ENCODE data around the gene ILKAP.

Gene ILKAP

DNA sequence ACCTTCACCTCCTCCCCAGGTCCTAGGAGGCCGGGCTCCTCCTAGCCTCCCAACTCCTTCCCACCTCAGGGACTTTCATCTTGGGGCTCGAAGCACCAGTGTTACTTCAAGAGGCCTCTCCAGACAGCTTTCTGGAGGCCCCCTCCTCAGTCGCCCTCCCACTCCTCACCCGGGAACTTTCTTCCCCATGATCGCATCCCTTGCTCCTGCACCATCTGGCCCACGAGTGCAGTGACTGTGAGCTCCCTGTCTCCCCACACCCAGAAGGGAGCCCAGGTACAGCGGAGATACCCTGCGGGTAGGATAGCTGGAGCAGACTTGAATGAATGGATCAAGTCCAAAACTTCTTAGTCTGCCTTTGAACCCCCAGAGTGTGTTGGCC lies 38.6 kb downstream of the ILKAP start:
- no peak overlapping the region for H2BK120ac ChIP-seq (ENCODE audit: insufficient read depth, low read length, poor library complexity)
- no peak overlapping the region for H2AK5ac ChIP-seq (ENCODE audit: low read length)
- H2BK5ac ChIP-seq (ENCODE audit: low read depth, low read length, poor library complexity): no peak overlapping the region
- WGBS (ENCODE audit: extremely low coverage, insufficient coverage, insufficient read length): no CpG with 5 or more reads among the region's 8 CpGs
- no peak overlapping the region for H3K9ac ChIP-seq (ENCODE audit: low read length)
- H3K79me2 ChIP-seq (ENCODE audit: control insufficient read depth, insufficient read depth, low read length, poor library complexity): no peaks in the 10 kb centered on the region
- peaks cover 0 to 3% of the 10 kb centered on the region in 2 experiments for H3K4me1 ChIP-seq (ENCODE audit: control insufficient read depth in 1 of 2, insufficient read depth in 2 of 2, low read length in 2 of 2)
- H3K14ac ChIP-seq (ENCODE audit: low read length): no peak overlapping the region
- H4K91ac ChIP-seq (ENCODE audit: low read depth, low read length): no peak overlapping the region
- no peak overlapping the region for H3K18ac ChIP-seq (ENCODE audit: low read length)
- H3K79me1 ChIP-seq (ENCODE audit: low read length): no peaks in the 10 kb centered on the region
- peaks cover 15 to 25% of the 10 kb centered on the region in 2 experiments for H3K36me3 ChIP-seq (ENCODE audit: control insufficient read depth in 1 of 2, insufficient read depth in 2 of 2, low read length in 2 of 2)
- H4K12ac ChIP-seq (ENCODE audit: low read depth, low read length): no peak overlapping the region
- H3K4me2 ChIP-seq (ENCODE audit: low read length): no peak overlapping the region
- H3K23ac ChIP-seq (ENCODE audit: low read length): no peak overlapping the region
- H3K27me3 ChIP-seq (ENCODE audit: insufficient read depth, low read length): peaks cover 24% of the 10 kb centered on the region
- H3K4ac ChIP-seq (ENCODE audit: low read depth, low read length): no peak overlapping the region
- no peak overlapping the region for H3K27ac ChIP-seq (ENCODE audit: low read depth, low read length)
- no peak overlapping the region for H3K4me3 ChIP-seq (ENCODE audit: low read depth, low read length)
- H2AFZ ChIP-seq (ENCODE audit: insufficient read depth, low read length, poor library complexity): no peak overlapping the region
- DNase-seq: no peak
- no peak overlapping the region for H2BK12ac ChIP-seq (ENCODE audit: low read length)
- peaks cover 6% of the 10 kb centered on the region for H3K9me3 ChIP-seq (ENCODE audit: insufficient read depth, low read depth, low read length)
- H4K8ac ChIP-seq (ENCODE audit: low read depth, low read length): no peak overlapping the region

DNA sequence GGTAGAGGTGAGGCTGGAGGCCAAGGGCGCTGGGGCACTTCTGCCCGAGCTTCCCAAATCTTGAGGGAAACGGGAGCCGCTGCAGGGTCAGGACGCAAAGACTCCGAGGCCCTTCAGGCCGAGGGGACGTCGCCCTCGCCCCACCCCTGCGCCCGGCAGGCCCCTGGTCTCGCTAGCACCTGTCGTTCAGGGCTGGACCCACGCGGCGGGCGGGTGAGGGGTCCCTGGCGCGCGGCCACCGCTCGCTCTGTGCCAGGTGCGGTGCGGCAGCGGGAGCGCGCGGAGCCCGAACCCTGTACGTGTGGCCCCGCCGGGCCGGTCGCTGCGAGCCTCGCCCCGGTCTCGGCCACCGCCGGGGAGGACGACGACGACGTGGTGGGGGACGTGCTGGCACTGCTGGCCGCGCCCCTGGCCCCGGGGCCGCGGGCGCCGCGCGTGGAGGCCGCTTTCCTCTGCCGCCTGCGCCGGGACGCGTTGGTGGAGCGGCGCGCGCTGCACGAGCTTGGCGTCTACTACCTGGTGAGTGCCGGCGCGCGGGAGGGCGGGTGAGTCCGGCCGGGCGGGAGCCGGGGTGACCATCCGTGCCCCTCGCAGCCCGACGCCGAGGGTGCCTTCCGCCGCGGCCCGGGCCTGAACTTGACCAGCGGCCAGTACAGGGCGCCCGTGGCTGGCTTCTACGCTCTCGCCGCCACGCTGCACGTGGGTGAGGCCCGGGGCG lies 39.9 kb downstream of the ILKAP start:
- no peak overlapping the region for H3K14ac ChIP-seq (ENCODE audit: low read length)

DNA sequence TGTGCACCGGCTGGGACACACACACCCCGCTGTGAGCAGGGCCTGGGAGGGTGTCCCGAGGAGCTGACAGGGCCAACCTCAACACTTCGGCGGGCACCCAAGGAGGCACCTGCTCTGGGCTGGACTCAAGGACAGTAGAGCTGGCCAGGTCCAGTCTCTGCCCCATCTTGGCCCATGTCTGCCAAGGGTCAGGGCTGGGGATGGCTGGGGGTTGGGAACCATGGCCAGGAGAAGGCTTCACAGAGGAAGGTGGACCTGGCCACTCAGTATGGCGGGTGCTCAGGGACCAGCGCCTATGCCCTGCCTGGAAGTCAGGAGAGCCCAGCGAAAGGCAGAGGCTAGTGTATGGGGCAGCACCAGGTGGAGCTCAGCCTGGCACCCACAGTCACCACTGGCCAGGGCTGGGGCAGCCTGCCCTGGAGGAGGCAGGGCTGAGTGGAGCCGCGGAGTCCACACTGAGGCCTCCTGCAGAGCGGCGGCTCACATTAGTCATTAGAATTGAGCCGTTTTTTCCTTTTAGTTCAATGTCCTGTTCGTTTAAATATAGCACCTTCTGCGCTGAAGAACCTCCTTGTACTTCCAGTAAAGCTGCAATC lies 40.6 kb downstream of the ILKAP start:
- WGBS (ENCODE audit: extremely low coverage, insufficient coverage, insufficient read length): no CpG with 5 or more reads among the region's 15 CpGs
- H3K4me3 ChIP-seq (ENCODE audit: low read depth, low read length): no peak overlapping the region
- H3K14ac ChIP-seq (ENCODE audit: low read length): no peak overlapping the region
- H3K23ac ChIP-seq (ENCODE audit: low read length): no peak overlapping the region
- no peak overlapping the region for H2BK120ac ChIP-seq (ENCODE audit: insufficient read depth, low read length, poor library complexity)
- no peak overlapping the region for H4K12ac ChIP-seq (ENCODE audit: low read depth, low read length)
- H3K9me3 ChIP-seq (ENCODE audit: insufficient read depth, low read depth, low read length): peaks cover 9% of the 10 kb centered on the region
- H3K4me2 ChIP-seq (ENCODE audit: low read length): no peak overlapping the region
- no peaks in the 10 kb centered on the region for H3K79me2 ChIP-seq (ENCODE audit: control insufficient read depth, insufficient read depth, low read length, poor library complexity)
- no peak overlapping the region for H2AK5ac ChIP-seq (ENCODE audit: low read length)
- no peak overlapping the region for H3K4ac ChIP-seq (ENCODE audit: low read depth, low read length)
- H3K36me3 ChIP-seq (ENCODE audit: control insufficient read depth in 1 of 2, insufficient read depth in 2 of 2, low read length in 2 of 2): peaks cover 6 to 10% of the 10 kb centered on the region in 2 experiments
- no peak overlapping the region for H4K8ac ChIP-seq (ENCODE audit: low read depth, low read length)
- no peak overlapping the region for H4K91ac ChIP-seq (ENCODE audit: low read depth, low read length)
- H2BK12ac ChIP-seq (ENCODE audit: low read length): no peak overlapping the region
- H3K27ac ChIP-seq (ENCODE audit: low read depth, low read length): no peak overlapping the region
- no peak for DNase-seq
- peaks cover 40% of the 10 kb centered on the region for H3K27me3 ChIP-seq (ENCODE audit: insufficient read depth, low read length)
- no peaks in the 10 kb centered on the region for H3K79me1 ChIP-seq (ENCODE audit: low read length)
- no peak overlapping the region for H3K9ac ChIP-seq (ENCODE audit: low read length)
- no peak overlapping the region for H2AFZ ChIP-seq (ENCODE audit: insufficient read depth, low read length, poor library complexity)
- peaks cover 1 to 5% of the 10 kb centered on the region in 2 experiments for H3K4me1 ChIP-seq (ENCODE audit: control insufficient read depth in 1 of 2, insufficient read depth in 2 of 2, low read length in 2 of 2)
- no peak overlapping the region for H3K18ac ChIP-seq (ENCODE audit: low read length)
- no peak overlapping the region for H2BK5ac ChIP-seq (ENCODE audit: low read depth, low read length, poor library complexity)

More for the DNA sequence above, 39.9 kb downstream of the ILKAP start:
- Histone ChIP-seq H2BK5ac (ENCODE audit: low read depth, low read length, poor library complexity) (no peak overlapping the region), H3K79me1 (ENCODE audit: low read length) (no peaks in the 10 kb centered on the region), H4K8ac (ENCODE audit: low read depth, low read length) (no peak overlapping the region), H2BK12ac (ENCODE audit: low read length) (no peak overlapping the region), H3K36me3 (ENCODE audit: control insufficient read depth in 1 of 2, insufficient read depth in 2 of 2, low read length in 2 of 2) (peaks cover 12 to 16% of the 10 kb centered on the region in 2 experiments), H3K79me2 (ENCODE audit: control insufficient read depth, insufficient read depth, low read length, poor library complexity) (no peaks in the 10 kb centered on the region), H3K27ac (ENCODE audit: low read depth, low read length) (no peak overlapping the region), H3K27me3 (ENCODE audit: insufficient read depth, low read length) (peaks cover 34% of the 10 kb centered on the region), H3K4me1 (ENCODE audit: control insufficient read depth in 1 of 2, insufficient read depth in 2 of 2, low read length in 2 of 2) (peaks cover 0 to 3% of the 10 kb centered on the region in 2 experiments), H3K9ac (ENCODE audit: low read length) (no peak overlapping the region), H3K4me2 (ENCODE audit: low read length) (peak overlapping the region; percentile 51), H4K12ac (ENCODE audit: low read depth, low read length) (no peak overlapping the region), H4K91ac (ENCODE audit: low read depth, low read length) (no peak overlapping the region), H2AFZ (ENCODE audit: insufficient read depth, low read length, poor library complexity) (no peak overlapping the region), H2BK120ac (ENCODE audit: insufficient read depth, low read length, poor library complexity) (no peak overlapping the region), H3K18ac (ENCODE audit: low read length) (no peak overlapping the region), H3K9me3 (ENCODE audit: insufficient read depth, low read depth, low read length) (peaks cover 9% of the 10 kb centered on the region), H3K4ac (ENCODE audit: low read depth, low read length) (no peak overlapping the region), H3K4me3 (ENCODE audit: low read depth, low read length) (no peak overlapping the region), H2AK5ac (ENCODE audit: low read length) (no peak overlapping the region), H3K23ac (ENCODE audit: low read length) (no peak overlapping the region)
- no peak for DNase-seq
- no CpG with 5 or more reads among the region's 95 CpGs for WGBS (ENCODE audit: extremely low coverage, insufficient coverage, insufficient read length)

DNA sequence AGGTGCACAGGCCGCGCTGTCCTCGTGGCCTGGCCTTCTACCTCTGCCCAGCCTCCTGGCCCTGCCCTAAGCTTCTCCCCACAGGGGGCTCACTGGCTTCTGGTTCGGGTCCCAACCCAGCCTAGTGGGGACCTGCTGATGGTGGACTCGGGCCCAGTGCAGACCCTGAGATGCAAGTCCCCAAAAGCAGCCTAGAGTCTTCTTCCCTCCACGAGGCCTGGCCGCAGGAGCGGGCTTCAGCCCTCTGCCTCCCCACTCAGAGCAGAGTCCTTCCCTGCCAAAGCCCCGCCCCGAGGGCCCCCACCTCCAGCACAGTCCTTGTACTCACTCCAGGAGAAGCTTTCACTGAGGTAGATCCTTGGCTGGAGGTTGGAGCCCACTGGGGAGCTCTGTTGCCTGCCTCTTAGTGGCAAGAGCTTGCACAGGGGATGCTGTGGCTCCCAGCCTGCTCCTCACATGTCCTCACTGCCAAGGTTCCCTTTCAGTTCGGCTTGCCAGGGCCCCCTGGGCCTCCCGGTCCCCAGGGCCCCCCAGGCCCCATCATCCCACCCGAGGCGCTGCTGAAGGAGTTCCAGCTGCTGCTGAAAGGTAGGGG lies 41.1 kb downstream of the ILKAP start:
- H2BK120ac ChIP-seq (ENCODE audit: insufficient read depth, low read length, poor library complexity): no peak overlapping the region
- no peak overlapping the region for H4K91ac ChIP-seq (ENCODE audit: low read depth, low read length)
- H3K4ac ChIP-seq (ENCODE audit: low read depth, low read length): no peak overlapping the region
- WGBS (ENCODE audit: extremely low coverage, insufficient coverage, insufficient read length): no CpG with 5 or more reads among the region's 14 CpGs
- no peak overlapping the region for H3K9ac ChIP-seq (ENCODE audit: low read length)
- no peak overlapping the region for H2AFZ ChIP-seq (ENCODE audit: insufficient read depth, low read length, poor library complexity)
- peaks cover 1 to 5% of the 10 kb centered on the region in 2 experiments for H3K36me3 ChIP-seq (ENCODE audit: control insufficient read depth in 1 of 2, insufficient read depth in 2 of 2, low read length in 2 of 2)
- H2BK5ac ChIP-seq (ENCODE audit: low read depth, low read length, poor library complexity): no peak overlapping the region
- H3K79me2 ChIP-seq (ENCODE audit: control insufficient read depth, insufficient read depth, low read length, poor library complexity): no peaks in the 10 kb centered on the region
- no peak overlapping the region for H4K8ac ChIP-seq (ENCODE audit: low read depth, low read length)
- no peak overlapping the region for H2BK12ac ChIP-seq (ENCODE audit: low read length)
- DNase-seq: no peak
- peaks cover 40% of the 10 kb centered on the region for H3K27me3 ChIP-seq (ENCODE audit: insufficient read depth, low read length)
- no peak overlapping the region for H3K18ac ChIP-seq (ENCODE audit: low read length)
- peaks cover 1 to 5% of the 10 kb centered on the region in 2 experiments for H3K4me1 ChIP-seq (ENCODE audit: control insufficient read depth in 1 of 2, insufficient read depth in 2 of 2, low read length in 2 of 2)
- no peak overlapping the region for H3K27ac ChIP-seq (ENCODE audit: low read depth, low read length)
- no peak overlapping the region for H2AK5ac ChIP-seq (ENCODE audit: low read length)
- no peak overlapping the region for H4K12ac ChIP-seq (ENCODE audit: low read depth, low read length)
- peaks cover 8% of the 10 kb centered on the region for H3K9me3 ChIP-seq (ENCODE audit: insufficient read depth, low read depth, low read length)
- H3K4me2 ChIP-seq (ENCODE audit: low read length): no peak overlapping the region
- no peaks in the 10 kb centered on the region for H3K79me1 ChIP-seq (ENCODE audit: low read length)
- H3K4me3 ChIP-seq (ENCODE audit: low read depth, low read length): no peak overlapping the region
- no peak overlapping the region for H3K14ac ChIP-seq (ENCODE audit: low read length)
- no peak overlapping the region for H3K23ac ChIP-seq (ENCODE audit: low read length)

Data from trophoblast cell (in vitro differentiated cells and primary cell).